Fibroblast of the conjunctiva (primary cell): Measurements from ENCODE around the gene IGFN1.
A peak's percentile ranks its signal among the peaks of the same experiment; 100 is the strongest.
"Not testable (repeated sequence)": the region's sequence is repeated elsewhere in the genome, so short reads cannot be mapped to it uniquely, and the experiment has no call there.

Experiments
- DNase-seq: peaks from one replicate; pipeline ENCODE4 v3.0.0-alpha.2; 2010; ENCODE audit warnings: low read depth

The IGFN1 gene

DNA sequence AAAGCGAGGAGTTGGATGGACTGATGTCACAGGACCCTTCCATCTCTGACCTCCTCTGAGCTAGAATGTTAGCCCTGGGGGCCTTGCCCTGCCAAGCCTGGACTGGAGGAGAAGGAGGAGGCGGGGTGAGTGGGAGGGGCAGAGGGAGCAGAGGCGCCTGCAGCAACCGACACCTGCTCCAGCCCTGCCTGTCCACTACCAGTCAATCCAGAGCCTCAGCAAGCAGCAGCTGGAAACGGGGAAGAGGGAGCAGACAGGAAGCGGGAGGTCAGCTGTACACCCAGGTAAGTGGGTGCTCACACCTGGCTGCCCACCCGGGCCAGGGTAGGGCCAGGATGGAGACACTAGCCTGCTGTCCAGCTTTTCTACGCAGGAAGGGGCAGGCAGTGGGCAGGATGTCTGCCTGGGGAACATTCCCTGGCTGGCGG lies at the start of gene IGFN1:
TSS of gene IGFN1 (plus strand) at position 201 of the 428 bp plus-strand sequence. CDS start 2,470 bp downstream, outside the sequence.
- DNase-seq = no peak

DNA sequence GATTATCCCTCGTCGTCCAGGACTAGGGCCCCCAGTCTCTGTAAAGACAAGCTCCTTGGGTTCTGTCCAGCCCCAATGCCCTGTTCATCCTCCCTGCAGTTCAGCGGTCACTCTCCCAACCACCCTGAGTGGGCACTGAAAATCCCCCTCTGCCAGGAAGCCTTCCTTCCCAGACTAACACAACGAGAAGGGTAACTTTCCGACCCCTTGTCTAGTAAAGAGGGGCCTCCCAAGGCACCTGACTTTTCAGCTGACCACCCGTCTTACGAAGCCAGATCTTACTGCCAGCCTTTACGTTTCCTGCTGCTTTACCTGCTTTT lies 49.7 kb upstream of the IGFN1 start:
- no peak for DNase-seq

DNA sequence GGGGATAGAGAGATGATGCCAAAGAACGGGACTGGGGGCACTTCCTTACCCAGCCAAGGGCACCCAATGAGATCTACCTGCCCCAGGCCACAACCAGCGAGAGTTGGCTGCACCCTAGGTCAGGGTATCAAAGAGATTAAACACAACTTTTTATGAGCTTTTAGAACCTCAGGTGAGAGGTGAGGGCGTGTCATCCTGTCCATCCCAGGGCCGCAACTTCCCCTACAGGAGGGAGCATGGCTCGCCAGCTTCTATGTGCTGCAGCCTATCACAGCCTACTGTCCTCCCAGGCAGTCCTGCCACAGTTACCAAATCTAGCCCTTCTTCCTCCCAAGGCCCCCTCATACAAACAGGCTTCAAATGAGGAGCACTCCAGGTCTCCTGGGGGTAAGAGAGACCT lies 49.2 kb upstream of the IGFN1 start:
- DNase-seq = no peak

DNA sequence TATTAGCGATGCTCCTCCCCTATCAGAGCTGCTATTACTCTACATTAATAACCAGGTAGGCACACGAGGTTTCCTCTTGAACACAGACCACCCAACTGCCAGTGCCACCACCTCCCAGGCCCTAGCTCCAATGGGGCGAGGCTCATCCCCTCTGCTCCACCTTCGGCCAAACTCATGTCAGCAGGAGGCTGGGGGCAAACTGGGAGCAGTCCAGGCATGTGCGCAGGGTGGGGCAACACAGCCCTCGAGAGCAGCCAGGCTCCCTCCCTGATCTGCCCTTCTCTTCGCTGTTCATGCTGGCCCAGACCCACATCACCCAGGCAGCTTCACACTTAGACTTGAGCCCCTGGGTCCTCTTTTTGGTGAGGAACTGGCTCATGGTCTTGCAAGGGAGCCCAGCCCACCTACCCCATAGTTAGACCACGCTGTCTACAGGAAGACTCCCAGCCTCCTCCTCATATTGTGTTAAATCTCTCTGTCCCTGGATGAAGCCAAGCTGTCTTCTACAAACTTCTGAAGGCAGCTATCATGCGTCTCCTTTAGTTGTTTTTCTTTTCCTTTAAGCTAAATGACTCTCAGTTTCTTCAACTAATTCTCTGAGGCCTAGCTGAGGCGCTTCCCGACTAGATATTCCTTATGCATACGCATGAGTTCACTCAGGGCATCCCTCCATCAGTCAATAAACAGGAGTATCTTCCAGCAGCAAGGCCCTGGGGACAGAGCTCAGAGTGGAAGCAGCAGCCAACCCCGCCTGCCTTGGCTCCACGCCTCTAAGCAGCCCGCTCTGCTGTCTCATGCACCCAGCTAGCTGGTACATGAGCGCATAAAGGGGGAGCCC lies 48.4 kb upstream of the IGFN1 start:
- DNase-seq = peak; percentile 28

DNA sequence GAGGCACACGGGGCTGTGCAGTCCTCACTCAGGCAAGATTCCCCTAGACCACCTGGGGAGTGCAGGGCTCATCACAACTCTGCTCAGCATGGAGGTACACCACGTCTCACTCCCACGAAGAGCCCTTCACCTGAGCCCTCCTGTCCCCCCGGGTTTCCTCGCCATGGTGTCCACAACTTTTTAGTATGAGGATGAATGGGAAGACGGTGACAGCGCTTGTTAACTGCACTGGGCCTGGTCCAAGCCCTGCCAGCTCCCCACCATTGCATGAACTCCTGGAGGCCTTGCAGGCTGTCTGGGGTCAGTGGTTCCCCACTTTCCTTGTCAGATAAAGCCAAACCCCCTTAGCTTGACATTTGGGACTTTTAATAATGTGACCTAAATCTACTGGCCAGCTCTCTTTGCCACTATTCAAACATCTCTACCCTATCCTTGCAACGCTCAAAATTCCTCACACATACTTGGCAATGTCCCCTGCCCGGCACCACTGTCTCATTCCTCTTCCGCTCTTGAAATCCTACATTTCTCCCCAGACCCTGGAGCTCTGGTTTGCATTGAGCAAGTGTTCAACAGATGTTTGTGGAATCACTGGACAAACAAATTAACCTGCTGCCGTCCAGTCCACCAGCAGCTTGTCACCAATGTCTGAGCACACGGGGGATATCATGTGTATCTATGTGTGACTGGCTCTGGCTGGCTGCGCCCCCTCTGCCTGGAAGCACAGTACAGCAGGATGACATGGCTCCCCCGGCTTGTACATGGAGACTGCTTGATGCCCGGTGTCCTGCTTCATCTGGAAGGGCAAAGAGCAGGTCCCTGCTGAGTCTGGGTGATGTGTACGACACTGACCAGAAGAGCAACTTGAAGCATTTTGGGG lies 47.5 kb upstream of the IGFN1 start:
- no peak for DNase-seq

DNA sequence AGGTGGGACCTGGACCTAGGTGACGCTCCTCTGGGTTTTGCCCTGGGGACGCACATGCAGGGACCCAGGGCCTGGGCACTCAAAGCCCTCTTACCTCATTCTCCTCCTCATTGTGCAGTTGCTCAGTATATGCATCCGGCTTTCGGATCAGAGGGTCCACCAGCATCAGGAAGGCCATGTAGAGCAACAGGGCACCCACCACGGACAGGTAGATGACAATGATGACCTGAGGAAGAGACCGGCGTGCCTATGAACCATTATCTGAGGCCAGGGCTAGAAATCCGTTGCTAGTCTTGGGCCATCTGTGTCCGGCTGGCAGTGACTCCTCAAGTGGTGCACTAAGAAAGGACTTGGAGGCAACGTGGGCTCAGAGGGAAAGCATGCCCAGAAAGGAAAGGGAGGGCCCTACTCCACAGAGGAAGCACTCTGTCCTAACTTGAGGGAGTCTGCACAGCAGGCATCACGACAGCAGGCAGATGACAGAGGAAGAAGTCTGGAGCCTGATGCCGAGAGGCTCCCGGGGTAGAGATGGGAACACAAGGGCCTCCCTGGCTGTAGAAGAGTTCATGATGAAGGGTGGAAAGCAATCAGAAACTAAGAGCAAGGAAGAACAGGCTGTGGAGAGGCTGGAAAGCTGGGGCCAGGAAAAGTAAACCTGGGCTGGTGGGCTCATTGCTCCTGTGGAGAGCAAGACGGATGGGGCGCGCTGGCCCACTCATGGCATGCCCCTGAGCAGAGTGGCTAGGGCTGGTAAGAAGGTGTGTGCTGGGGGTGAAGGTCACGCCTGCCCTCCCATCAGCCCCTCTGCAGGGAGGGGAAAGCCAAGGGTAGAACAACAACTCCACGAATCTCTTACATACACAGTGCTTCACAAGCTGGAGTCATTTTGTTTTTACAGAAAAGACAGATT lies 46.6 kb upstream of the IGFN1 start:
- DNase-seq = no peak

DNA sequence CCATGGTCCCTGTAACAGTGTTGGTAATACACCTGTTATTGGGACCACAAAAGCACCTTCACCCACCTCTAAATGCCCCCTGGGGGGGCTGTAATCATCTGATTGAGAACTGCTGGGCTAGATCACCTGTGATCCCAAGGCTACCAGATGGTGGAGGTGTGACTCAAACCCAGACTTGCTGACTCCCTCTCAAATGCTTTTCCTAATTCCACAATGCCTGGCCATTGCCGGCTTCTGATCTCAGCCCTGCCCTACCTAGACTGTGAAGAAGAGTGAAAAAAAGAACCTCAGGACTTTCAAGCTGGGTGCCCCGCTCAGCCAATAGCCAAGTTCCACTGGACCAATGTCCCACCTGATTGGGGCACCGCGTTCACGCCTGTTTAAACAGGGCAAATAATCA lies 45.9 kb upstream of the IGFN1 start:
- no peak for DNase-seq

DNA sequence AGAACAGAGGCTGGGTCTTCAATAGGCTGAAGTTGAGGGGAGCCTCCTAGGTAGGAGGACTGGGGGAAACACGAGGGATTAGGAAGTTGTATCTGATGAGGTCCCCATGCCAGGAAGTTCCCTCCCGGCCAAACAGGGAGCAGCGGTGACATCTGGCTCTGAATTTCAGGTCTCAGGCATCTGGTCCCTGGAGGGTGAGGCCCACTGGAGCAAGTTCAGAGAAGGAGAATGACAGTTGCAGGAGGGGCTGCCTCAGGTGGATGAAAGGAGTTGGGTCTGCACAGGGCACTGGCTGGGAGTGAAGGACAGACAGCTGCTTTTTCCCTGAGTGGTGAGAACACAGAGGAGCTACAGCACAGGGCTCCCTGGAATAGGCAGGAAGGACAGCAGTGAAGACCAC lies 45.5 kb upstream of the IGFN1 start:
- DNase-seq = no peak

DNA sequence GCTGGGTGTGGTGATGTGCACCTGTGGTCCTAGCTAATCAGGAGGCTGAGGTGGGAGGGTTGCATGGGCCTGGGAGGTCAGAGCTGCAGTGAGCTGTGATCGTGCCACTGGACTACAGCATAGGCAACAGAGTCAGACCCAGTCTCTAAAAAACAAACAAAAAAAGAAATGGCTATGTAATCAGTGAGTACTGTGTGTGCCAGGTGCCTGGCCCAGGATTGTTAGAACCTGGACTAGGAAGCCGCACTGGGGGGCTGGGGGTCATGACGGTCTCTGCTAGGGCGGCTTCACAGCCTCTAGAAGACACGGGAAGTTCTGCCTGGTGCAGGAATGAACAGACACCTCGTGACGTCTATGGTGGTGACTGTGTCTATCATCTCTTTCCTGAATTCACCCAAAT lies 44.8 kb upstream of the IGFN1 start:
- no peak for DNase-seq

DNA sequence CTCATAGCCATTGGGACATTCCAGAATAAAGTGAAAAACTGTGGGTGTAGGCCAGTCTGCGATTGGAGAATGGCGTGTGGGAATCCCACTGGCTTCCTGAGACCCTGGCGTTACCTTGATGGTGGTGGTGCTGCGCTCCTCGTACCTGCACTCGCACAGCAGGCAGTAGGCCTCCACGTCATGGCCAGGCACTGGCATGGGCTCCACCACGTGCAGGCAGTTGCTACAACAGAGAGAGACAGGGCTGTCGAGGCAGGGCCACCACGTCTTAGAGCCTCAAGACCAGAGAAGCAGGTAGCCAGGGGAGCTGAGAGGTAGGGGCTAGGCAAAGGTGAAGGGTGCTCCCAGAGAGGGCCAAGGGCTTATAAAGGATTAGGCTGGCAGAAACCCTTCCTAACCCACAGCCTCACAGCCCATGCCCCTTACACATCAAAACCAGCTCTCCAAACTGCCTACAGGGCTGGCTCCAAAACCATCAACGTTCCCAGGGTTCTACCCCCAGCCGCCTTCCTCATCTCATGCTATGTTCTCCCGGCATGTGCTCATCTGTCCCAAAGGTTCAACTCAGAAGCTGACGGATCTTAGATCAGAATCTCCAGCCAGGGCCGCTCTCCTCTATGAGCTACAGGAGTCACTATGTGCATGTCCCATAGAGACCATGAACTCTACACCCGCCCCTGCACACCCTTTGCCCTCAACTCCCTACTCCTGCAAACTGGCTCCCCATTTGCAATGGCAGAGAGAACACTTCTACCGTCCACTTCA lies 43.8 kb upstream of the IGFN1 start:
- no peak for DNase-seq

DNA sequence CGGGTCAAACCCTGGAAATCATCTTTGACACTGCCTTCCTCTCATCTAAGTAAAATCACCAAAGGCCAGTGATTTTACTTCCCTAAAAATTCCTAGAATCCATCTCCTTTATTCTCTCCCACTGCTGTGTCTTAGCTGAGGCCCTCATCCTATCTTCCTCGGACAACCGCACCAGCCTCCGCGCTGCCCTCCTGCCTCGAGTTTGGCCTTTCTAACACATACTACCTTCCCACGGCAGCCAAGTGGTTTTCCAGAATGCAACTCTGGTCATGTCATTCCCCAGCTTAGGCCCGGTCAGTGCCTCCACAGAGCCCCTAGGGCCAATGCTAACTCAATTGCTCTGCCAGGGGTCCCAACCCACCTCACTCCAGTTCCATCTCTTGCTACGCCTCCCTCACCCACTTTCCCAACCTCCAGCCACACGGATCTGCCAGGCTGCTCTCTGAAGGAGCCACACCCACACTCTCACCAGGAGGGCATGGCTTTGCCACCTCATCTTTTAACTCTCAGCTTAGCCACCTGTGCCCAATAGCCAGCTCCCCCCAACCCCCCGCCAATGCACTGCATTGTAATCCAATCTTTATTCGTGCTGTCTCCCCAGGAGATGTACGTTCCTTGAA lies 43.1 kb upstream of the IGFN1 start:
- DNase-seq = no peak

DNA sequence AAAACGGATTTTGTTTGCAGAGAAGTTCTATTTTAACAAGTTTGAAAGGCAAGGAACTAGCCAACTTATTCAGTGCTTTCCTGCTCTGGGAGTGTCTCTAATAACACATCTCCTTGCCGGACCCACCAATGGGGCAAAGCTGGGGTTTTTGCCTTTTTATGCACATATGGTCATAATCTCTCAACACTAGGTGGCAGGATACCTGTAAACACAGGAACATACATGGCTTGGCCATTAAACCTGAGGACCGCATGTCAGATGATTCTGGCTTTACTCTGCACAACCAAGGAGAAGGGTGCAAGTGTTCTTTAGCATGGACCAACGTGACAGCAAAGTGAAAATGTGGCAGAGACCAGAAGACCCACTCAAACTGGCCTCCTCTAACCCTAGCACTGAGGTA lies 41.2 kb upstream of the IGFN1 start:
- DNase-seq = no peak

DNA sequence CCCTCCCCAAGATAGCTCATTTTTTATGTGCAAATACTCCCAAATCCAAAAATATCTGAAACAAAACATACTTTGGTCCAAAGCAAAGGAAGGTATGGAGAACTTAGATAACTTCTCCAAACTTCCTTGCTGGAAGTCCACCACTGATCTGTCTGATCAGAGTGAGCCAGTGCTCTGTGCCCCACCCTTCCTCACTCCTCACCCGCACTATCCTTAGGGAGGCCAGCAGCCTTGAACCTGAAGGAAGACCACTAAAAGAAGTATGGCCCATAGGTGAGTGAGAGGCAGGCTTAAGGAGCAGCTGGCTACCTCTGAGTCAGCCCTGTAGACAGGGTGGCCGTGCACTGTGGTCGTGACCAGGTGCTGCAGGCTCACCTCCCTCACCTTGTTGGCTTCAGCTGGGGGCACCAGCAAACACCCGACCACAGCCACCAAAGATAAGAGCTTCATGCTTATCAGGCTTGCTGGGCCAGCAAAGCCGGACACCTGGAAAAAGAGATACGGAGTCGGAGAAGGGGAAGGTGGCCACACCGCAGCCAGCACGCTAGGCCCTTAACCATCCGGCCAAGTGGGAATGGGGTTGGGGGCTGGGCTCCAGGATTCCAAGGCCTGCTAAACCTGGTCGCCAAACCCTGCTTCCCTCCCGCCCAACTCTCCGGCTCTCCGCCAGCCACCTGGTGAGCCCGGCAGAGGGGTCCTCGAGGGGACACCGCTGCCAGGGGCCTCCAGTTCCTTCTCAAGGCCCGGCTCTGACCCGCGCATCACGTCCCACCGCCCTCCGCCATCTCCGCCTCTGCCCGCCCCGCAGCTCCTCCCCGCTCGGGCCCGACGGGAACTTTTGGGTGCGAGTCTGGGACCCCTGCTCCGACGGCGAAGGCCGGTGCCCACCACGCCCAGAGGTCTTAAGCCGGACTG lies 36.9 kb upstream of the IGFN1 start:
- DNase-seq = no peak

DNA sequence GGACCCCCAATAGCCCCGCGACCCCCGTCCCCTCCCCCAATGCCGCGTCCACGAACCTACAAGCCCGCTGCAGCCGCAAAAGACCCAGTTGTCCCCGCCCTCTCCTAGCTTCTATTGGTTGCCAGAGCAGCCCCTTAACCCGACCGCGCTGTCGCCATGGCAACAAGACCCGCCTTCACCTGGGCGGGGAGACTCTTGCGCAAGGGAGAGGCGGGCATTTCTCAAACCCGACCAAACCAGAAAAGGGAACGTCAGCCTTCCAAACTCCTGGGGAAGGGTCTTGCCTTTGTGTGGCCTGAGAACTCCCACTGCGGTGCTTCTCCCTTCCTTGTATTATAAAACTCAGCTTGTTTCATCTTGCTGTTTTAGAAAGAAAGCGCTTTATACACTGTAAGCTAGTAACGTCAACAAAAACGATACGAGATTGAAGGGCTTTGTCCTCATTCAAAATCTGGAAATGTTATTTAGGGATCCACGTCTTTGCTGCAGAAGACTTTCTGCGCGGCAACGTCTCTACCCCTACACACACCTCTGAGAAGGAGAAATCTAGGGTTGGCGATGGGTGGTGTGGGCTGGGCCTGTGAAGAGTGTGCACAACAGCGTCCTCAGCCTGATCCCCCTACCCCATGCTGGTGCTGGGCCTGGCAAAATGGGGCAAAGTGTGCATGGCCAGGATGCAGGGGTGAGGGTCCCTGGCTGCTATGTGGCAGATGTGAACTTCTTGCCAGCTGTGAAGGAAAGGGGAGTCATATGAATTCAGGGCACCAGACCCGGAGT lies 36.0 kb upstream of the IGFN1 start, which contains the start of gene TMEM9:
TSS of gene TMEM9 (minus strand) at position 86 of the 777 bp plus-strand sequence. CDS start 551 bp downstream, outside the sequence.
- DNase-seq = peak; percentile 93

DNA sequence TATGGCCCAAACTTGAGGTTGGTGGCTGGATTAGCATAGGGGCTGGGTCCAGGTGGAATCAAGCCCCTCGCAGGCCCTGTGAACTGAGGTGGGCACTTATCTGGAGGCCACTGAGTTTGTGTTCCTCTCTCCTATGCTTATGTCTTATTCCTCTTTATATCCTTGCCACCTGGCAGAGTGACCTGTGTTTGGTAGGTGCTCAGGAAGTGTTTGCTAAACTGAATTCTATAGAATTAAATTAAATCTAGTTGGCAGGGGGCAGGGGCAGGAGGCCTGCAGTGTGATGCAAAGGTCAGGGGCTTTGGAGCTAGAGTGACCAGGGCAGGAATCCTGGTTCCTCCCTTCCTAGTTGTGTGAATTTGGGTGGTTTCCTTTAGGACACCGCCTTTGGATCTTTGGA lies 35.3 kb upstream of the IGFN1 start:
- no peak for DNase-seq

DNA sequence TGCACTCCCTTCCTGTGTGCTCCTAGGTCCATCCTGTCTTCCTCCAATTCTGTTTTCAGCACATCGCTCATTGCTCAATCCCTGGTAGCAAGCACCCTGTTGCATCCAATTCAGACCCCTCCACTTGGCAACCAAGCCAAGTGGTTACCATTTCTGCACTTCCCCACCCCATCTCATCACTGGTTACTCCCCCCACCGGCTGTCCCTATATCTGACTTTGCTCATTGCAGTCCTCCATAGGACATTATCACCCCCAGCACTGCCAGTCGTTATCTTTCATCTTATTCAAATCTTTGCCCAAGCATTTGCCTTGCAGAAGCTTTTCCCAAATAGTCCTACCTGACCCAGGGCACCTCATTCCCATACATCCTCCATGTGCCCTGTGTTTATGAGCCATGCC lies 34.3 kb upstream of the IGFN1 start:
- DNase-seq = no peak

DNA sequence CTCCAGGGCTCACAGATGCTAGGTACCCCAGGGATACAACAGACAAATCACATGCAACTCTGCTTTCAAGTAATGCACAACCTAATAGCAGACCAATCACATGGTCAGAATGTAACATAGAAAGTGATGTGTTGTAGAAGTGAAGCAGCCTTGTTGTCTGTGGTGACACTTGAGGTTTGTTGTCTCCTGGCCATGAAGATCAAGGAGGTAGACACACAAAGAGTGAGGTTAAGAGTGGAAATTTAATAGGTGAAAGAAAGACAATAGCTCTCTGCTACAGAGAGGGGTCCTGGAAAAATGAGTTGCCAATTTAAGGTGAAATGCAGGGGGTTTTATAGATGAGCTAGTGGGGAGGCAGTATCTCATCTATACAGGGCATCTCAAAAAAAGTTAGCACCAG lies 33.8 kb upstream of the IGFN1 start:
- no peak for DNase-seq

DNA sequence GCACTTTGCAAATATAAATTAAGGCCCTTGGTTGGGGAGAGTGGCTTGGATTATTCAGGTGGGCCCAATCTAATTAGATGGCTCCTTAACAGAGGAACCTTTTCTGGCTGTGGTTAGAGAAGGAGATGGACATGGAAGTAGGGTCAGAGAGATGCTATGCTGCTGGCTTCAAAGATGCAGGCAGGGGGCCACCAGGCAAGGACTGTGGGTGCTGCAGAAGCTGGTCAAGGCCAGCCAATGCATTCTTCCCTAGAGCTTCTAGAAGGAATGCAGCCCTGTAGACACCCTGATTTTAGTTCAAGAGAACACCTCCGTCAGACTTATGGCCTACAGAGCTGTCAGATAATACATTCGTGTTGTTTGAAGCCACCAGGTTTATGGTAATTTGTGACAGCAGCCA lies 32.7 kb upstream of the IGFN1 start:
- DNase-seq = no peak

DNA sequence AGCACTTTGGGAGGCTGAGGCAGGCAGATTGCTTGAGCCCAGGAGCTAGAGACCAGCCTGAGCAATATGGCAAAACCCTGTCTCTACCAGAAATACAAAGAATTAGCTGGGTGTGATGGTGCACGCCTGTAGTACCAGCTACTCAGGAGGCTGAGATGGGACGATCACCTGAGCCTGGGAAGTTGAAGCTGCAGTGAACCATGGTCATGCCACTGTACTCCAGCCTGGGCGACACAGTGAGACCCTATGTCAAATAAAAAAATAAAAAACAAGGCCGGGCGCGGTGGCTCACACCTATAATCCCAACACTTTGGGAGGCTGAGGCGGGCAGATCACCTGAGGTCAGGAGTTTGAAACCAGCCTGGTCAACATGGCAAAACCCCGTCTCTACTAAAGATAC lies 27.6 kb upstream of the IGFN1 start:
- not testable (repeated sequence) for DNase-seq
